IPS DF 19.7 (cell line): Measurements from ENCODE around the gene FBRSL1.

Experiments
- DNase-seq: peaks from one replicate; pipeline ENCODE4 v3.0.0-alpha.2; 2013; ENCODE audit warnings: low read depth, low spot score

FBRSL1 gene

DNA sequence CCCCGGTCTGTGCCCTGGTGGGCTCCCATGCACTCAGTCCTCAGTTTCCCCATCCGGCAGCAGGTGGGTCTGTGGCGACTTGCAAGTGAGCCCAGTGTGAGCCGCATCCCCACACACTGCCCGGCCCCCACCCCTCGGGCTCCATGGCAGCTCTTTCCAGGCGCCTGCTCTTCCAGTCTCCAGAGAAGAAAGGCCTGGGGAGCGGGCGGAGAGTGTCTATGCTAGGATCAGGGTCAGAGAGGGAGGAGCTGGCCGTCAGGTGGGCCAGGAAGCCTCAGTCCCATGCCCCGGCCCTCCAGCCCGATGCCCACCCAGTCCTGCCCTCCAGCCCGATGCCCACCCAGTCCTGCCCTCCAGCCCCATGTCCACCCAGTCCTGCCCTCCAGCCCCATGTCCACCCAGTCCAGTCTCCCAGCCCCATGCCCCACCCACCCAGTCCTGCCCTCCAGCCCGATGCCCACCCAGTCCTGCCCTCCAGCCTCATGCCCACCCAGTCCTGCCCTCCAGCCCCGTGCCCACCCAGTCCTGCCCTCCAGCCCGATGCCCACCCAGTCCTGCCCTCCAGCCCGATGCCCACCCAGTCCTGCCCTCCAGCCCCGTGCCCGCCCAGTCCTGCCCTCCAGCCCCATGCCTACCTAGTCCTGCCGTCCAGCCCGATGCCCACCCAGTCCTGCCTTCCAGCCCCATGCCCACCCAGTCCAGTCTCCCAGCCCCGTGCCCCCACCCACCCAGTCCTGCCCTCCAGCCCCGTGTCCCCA lies 49.2 kb downstream of the FBRSL1 start:
- DNase-seq = no peak

GRCh38 chr12:132540436-132540835 lies 50.5 kb downstream of the FBRSL1 start:
- DNase-seq = no peak

DNA sequence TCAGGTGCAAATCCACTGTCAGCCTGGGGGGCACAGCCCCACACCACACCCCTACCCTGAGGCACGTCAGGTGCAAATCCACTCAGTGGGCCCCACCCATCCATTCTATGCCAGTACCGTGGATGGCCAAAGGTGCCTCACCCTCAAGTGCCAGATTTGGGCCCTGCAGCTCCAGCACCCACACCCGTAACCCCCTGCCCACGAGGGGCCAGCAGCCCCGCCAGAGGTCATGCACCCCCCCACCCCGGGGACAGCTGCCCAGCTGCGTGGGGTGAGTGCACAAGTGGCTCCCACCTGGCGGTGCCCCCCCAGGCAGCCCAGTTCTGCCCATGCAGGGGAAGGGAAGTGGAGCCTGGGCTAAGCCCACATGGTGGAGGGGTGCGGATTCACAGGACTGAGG lies 51.2 kb downstream of the FBRSL1 start:
- DNase-seq = no peak

DNA sequence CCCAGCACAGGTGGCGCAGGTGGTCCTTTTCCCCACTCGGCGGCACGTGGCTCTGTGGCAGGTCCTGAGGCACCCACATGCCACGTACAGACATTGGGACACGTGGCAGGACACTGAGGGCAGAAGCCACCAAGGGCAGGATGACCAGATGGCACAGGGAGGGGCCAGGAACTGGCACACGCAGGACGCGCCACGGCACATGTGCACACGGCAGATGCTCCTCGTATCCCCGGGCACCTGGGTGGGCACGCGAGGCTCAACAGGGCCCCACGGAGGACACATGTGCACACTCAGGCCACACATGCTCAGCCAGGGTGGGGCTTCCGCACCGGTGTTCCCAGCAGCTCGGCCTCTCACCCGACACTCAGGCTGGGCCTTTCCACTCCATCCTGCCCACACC lies 52.0 kb downstream of the FBRSL1 start:
- no peak for DNase-seq

DNA sequence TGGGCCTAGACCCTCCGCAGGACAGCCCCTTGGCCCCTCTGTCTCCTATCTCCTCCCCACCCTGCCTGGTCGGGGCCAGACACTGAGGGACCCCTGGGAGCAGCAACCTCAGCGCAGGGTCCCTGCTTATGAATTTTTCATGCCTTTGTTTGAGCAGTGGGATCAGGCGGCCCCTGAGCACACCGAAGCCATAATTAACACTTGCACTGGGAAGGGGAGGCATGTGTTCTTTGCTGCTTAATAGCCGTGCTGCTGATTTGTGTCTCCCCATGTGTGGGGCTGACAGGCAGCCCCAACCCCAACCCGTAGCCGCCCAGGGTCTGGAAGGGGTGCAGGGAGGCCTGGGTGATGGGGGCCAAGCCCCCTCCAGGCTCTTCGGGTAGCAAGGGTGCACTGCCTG lies 52.7 kb downstream of the FBRSL1 start:
- DNase-seq = no peak

DNA sequence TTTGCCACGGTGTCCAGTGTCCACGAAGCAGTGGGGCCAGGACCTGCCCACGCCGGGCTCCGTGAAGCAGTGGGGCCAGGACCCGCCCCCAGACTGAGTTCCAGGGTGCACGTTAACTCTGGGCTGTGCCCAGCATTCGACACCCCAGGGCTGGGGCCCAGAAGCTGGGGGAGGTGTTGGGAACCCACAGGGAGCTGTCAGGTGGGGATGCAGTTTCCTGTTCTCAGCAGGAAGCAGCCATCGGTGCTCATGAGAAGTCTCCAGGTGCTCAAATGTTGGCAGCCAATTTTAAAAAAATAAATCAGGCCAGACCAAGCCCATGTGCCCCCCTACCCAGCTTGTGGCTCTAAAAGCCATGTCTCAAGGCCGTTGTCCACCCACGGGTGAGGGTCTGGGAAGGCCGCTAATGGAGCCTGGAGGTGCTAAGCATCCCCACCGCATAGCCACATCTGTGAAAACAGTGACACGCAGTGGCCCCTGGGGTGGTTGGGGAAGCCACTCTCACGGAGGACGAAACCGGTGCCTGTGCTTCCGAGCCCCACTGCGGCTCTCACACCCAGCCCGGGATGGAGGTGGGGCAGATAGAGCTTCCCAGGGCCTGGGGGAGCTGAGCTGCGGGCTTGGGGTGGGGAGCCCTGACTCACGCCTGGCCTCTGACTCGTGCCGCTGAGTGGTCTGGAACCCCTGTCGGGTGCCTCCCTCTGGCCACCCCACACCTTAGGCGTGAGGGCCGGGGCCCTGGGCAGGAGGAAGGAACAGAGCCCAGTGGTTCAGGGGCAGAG lies 53.5 kb downstream of the FBRSL1 start:
- DNase-seq = no peak

GRCh38 chr12:132544080-132544397 lies 54.1 kb downstream of the FBRSL1 start:
- DNase-seq = no peak

- DNase-seq = no peak
Observed at GRCh38 chr12:132544498-132544897, 54.5 kb downstream of the FBRSL1 start.

- DNase-seq = no peak
Observed at GRCh38 chr12:132545164-132545953, 55.4 kb downstream of the FBRSL1 start.

DNA sequence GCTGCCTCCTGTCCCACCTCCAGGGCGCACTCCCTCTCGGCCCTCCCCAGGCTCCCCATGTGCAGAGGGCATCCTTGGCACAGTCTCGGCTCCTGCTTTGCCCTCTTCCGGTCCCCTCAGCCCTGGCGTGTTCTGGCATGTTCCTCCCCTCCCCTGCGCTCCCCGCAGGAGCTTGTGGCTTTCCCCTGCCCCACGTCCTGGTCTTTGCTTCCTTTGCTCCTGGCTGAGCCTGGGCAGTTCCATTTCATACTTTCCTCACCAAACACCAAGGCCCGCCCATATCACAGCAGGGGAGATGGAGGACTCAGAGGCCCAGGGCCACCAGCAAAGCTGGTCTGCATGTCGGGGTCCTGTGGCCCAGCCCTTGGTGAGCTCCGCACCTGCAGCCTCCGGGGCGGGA lies 56.0 kb downstream of the FBRSL1 start:
- no peak for DNase-seq

- DNase-seq = no peak
Observed at GRCh38 chr12:132546647-132547046, 56.7 kb downstream of the FBRSL1 start.

DNA sequence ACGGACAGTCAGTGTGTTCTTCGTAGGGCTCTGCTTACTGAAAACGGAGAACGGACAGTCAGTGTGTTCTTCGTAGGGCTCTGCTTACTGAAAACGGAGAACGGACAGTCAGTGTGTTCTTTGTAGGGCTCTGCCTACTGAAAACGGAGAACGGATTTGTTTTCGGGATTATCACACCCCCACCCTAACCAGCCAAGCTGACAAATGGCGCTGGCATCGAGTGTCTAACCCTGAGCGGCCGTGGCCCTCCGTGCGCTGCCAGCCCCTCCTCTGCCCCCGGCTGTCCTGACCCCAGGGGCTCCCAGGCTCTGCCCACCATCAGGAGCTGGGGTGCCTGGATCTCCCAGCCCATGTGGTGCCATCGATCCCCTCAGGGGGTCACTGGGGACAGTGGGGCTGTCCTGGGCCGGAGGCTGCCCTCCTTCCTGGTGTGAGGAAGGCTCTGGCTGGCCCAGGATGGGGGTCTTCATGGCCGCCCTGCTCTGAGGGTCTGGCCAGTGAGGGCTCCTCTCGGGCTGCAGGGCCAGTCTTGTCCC lies 57.3 kb downstream of the FBRSL1 start:
- no peak for DNase-seq

GRCh38 chr12:132548430-132549058 lies 58.6 kb downstream of the FBRSL1 start:
- DNase-seq = no peak

GRCh38 chr12:132549059-132549458 lies 59.1 kb downstream of the FBRSL1 start:
- DNase-seq = no peak

DNA sequence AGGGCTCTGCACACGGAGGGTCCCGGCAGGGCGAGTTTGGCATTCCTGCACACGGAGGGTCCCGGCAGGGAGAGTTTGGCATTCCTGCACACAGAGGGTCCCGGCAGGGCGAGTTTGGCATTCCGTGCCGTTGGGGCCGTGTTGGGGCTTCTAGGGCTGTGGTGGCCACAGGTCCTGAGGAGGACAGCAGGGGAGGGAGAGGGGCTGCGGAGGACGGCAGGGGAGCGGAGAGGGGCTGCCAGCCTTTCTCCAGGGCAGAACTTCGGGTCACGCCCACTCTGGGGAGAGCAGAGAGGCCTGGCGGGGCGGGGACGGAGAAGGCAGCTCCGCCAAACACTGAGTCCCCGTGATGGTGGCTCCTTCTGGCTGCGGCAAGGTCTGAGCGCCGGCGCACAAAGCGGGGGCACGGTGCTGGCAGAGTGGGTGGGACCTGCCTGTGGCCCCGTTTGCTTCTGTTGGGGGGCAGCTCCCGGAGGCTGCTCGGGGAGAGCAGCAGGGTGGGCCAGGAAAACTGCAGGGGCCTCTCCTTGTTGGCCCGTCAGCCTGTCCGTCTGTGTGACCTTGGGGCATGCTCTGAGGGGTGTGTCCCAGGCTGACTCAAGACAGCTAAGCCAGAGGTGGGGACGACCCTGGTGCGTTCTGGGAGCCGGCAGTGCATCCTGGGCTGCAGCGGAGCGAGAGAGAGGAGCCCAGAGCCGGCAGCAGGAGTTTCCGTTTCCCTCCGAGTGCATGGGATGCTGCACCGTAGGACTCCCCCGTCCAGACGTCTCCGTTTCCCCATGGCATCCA lies 60.3 kb downstream of the FBRSL1 start:
- no peak for DNase-seq

GRCh38 chr12:132550830-132551640 lies 61.1 kb downstream of the FBRSL1 start:
- DNase-seq = no peak

DNA sequence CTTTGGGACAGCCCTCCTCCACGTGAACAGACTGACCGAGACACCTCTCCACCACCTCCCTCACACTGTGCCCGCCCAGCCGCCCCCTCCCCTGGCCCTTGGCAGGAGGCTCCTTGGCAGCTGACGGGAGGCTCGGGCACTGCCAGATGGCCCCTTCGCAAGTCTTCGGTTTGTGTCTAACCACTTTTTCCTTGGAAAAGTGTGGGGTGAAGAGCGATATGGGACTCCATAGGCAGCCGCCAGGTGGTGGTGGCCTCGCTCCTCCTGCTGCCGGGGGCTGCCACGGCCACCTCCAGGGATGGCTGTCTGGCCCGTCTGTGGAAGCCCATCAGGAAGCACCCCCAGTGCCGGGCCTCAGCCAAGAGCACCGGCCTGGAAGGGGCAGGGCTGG lies 61.7 kb downstream of the FBRSL1 start:
- DNase-seq = no peak

DNA sequence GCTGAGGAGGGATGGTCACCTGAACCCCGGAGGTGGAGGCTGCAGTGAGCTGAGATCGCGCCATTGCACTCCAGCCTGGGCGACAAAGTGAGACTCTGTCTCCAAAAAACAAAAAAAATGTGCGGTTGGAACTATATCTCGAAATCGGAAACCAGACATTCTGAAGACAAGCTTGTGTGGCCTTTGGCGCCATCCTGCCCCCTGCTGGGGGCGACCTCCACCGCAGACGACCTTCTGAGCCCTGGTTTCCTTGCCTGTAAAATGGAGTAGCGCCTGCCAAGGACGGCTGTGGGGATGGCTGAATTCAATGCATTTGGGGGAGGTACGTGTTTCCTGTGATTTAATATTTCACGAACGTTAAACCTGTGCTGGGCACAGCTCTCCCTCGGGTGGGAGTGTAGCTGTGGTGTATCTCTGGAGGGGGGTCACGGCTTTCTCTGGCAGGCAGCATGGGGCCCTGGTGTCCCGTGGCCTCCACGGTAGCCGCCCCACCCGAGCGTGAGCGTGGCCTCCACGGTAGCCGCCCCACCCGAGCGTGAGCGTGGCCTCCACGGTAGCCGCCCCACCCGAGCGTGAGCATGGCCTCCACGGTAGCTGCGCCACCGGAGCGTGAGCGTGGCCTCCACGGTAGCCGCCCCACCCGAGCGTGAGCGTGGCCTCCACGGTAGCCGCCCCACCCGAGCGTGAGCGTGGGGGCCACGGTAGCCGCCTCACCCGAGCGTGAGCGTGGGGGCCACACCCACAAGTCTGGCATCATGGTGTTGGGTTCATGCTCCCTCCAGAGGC lies 65.1 kb downstream of the FBRSL1 start:
- DNase-seq = no peak

- DNase-seq = no peak
Observed at GRCh38 chr12:132555686-132556085, 65.7 kb downstream of the FBRSL1 start.
